IMR-90 (cell line): Measurements from ENCODE around the gene CDKN2C. TPM values are rescaled to one million over a fixed set of nuclear protein-coding genes. Genes with fewer than 3 reads are reported as not detected.

ENCODE experiments used
- ATAC-seq: fragments of 200-7000 bp; cut with Tn5 transposase; 2 replicates; pipeline ENCODE4 v1.9.1; 2020; ENCODE audit warnings: low read depth, mild to moderate bottlenecking, moderate library complexity
- BruUV-seq: library from RNA; stranded (reverse); fragments of 400-500 nt; replicated peaks from 2 replicates; lab custom pipeline; 2021; lab: Mats Ljungman, UMichigan
- CTCF ChIA-PET: fragments of 300-600 bp; formaldehyde crosslinking; extraction: SDS; loops from one replicate; lab custom pipeline; 2021; ENCODE audit warnings: antibody characterized with exemption; lab: Yijun Ruan, JAX
- POLR2A ChIA-PET: fragments of 300-600 bp; sonication (Branson Sonifier 250); formaldehyde crosslinking; loops from one replicate; lab custom pipeline; 2022; ENCODE audit warnings: antibody characterized with exemption; ENCODE audit not compliant: unreplicated experiment; lab: Charles Lee
- DNase-seq: peaks from one replicate; pipeline ENCODE4 v3.0.0; 2013
- H2AFZ ChIP-seq: replicated peaks from 2 replicates; pipeline ENCODE3; 2013; ENCODE audit warnings: low read length, mild to moderate bottlenecking; ENCODE audit not compliant: poor library complexity
- H2AK5ac ChIP-seq: 2 replicates; pipeline ENCODE4 v1.6.1; 2013; ENCODE audit warnings: low read depth, low read length, inconsistent platforms
- H2AK9ac ChIP-seq: replicated peaks from 2 replicates; pipeline ENCODE3; 2013; ENCODE audit warnings: mild to moderate bottlenecking, low read depth, low read length, moderate library complexity; ENCODE audit not compliant: poor library complexity
- H2BK120ac ChIP-seq: 2 replicates; pipeline ENCODE4 v1.6.1; 2013; ENCODE audit warnings: low read depth, low read length, inconsistent platforms
- H2BK15ac ChIP-seq: 3 replicates; pipeline ENCODE4 v1.6.1; 2013; ENCODE audit warnings: low read depth, low read length, inconsistent platforms
- H2BK20ac ChIP-seq: 2 replicates; pipeline ENCODE4 v1.6.1; 2013; ENCODE audit warnings: low read depth, mild to moderate bottlenecking, inconsistent platforms, low read length, moderate library complexity
- H2BK5ac ChIP-seq: 2 replicates; pipeline ENCODE4 v1.6.1; 2013; ENCODE audit warnings: mild to moderate bottlenecking, low read depth, low read length, inconsistent platforms; ENCODE audit not compliant: poor library complexity, severe bottlenecking
- H3K14ac ChIP-seq: replicated peaks from 2 replicates; pipeline ENCODE4 v1.6.1; 2013; ENCODE audit warnings: low read depth, low read length, inconsistent platforms
- H3K18ac ChIP-seq: 2 replicates; pipeline ENCODE4 v1.6.1; 2013; ENCODE audit warnings: low read depth, low read length, control low read depth
- H3K23ac ChIP-seq: 2 replicates; pipeline ENCODE4 v1.6.1; 2013; ENCODE audit warnings: low read depth, low read length, inconsistent platforms
- H3K27ac ChIP-seq: 2 replicates; pipeline ENCODE4 v1.5.1; 2013; ENCODE audit warnings: mild to moderate bottlenecking, control low read depth, low read length; ENCODE audit not compliant: insufficient read depth
- H3K27me3 ChIP-seq: 2 replicates; pipeline ENCODE4 v1.6.1; 2013; ENCODE audit warnings: low read length; ENCODE audit not compliant: control insufficient read depth, insufficient read depth
- H3K36me3 ChIP-seq: 2 replicates; pipeline ENCODE4 v1.6.1; 2013; ENCODE audit warnings: low read length, mixed read lengths; ENCODE audit not compliant: control insufficient read depth, insufficient read depth
- H3K4ac ChIP-seq: 2 replicates; pipeline ENCODE4 v1.6.1; 2013; ENCODE audit warnings: low read depth, low read length, inconsistent platforms
- H3K4me1 ChIP-seq: 2 replicates; pipeline ENCODE4 v1.6.1; 2013; ENCODE audit warnings: low read length, mixed read lengths; ENCODE audit not compliant: control insufficient read depth, insufficient read depth
- H3K4me2 ChIP-seq: 2 replicates; pipeline ENCODE4 v1.6.1; 2013; ENCODE audit warnings: low read depth, mild to moderate bottlenecking, control low read depth, low read length, moderate library complexity
- H3K4me3 ChIP-seq: 2 replicates; pipeline ENCODE4 v1.5.1; 2013; ENCODE audit warnings: low read depth, mild to moderate bottlenecking, control low read depth, low read length, moderate library complexity; ENCODE audit not compliant: insufficient read depth
- H3K56ac ChIP-seq: 2 replicates; pipeline ENCODE4 v1.6.1; 2013; ENCODE audit warnings: low read length, inconsistent platforms; ENCODE audit not compliant: insufficient read depth; ENCODE audit errors: extremely low read depth
- H3K79me1 ChIP-seq, 2 experiments: 2 replicates each; pipeline ENCODE4 v1.6.1; 2013; ENCODE audit warnings: low read length in 2 of 2, inconsistent platforms in 1 of 2, low read depth in 1 of 2
- H3K9ac ChIP-seq: 2 replicates; pipeline ENCODE4 v1.6.1; 2013; ENCODE audit warnings: low read depth, low read length, control low read depth
- H3K9me1 ChIP-seq: 2 replicates; pipeline ENCODE4 v1.6.1; 2013; ENCODE audit warnings: low read length, inconsistent platforms; ENCODE audit not compliant: insufficient read depth
- H3K9me3 ChIP-seq: 2 replicates; pipeline ENCODE4 v1.6.1; 2013; ENCODE audit warnings: low read length; ENCODE audit not compliant: control insufficient read depth, insufficient read depth
- H4K20me1 ChIP-seq: 2 replicates; pipeline ENCODE4 v1.6.1; 2013; ENCODE audit warnings: low read length, inconsistent platforms; ENCODE audit not compliant: insufficient read depth
- H4K5ac ChIP-seq: 2 replicates; pipeline ENCODE4 v1.6.1; 2013; ENCODE audit warnings: mild to moderate bottlenecking, low read depth, low read length, control low read depth
- H4K8ac ChIP-seq, 2 experiments: 2 replicates each; pipeline ENCODE4 v1.6.1; 2013; ENCODE audit warnings: low read depth in 2 of 2, low read length in 2 of 2, control low read depth in 1 of 2, inconsistent platforms in 1 of 2
- H4K91ac ChIP-seq: 2 replicates; pipeline ENCODE4 v1.6.1; 2013; ENCODE audit warnings: low read depth, low read length, inconsistent platforms; ENCODE audit not compliant: insufficient read depth
- BHLHE40 ChIP-seq: fragments of 150-350 bp; IDR thresholded peaks from 2 replicates; pipeline ENCODE4 v1.6.1; 2016; ENCODE audit warnings: mild to moderate bottlenecking, low read depth, low read length
- CEBPB ChIP-seq: IDR thresholded peaks from 2 replicates; pipeline ENCODE4 v1.6.1; 2012; ENCODE audit warnings: low read depth, low read length, improper control_type of control experiment
- CHD1 ChIP-seq: IDR thresholded peaks from 2 replicates; pipeline ENCODE4 v1.6.1; 2012; ENCODE audit warnings: low read depth, low read length, improper control_type of control experiment
- ELK1 ChIP-seq: fragments of 150-350 bp; IDR thresholded peaks from 2 replicates; pipeline ENCODE4 v1.6.1; 2016; ENCODE audit warnings: low read depth, mild to moderate bottlenecking, low read length, moderate library complexity, borderline replicate concordance
- FOS ChIP-seq: fragments of 150-350 bp; IDR thresholded peaks from 2 replicates; pipeline ENCODE4 v1.6.1; 2016; ENCODE audit warnings: low read depth, low read length
- MAFK ChIP-seq: IDR thresholded peaks from 2 replicates; pipeline ENCODE4 v1.6.1; 2012; ENCODE audit warnings: low read depth, low read length, improper control_type of control experiment
- MAZ ChIP-seq: IDR thresholded peaks from 2 replicates; pipeline ENCODE4 v1.6.1; 2012; ENCODE audit warnings: low read depth, mild to moderate bottlenecking, low read length, improper control_type of control experiment, moderate library complexity, borderline replicate concordance
- MXI1 ChIP-seq: IDR thresholded peaks from 2 replicates; pipeline ENCODE4 v1.6.1; 2012; ENCODE audit warnings: low read depth, mild to moderate bottlenecking, low read length, moderate library complexity, borderline replicate concordance
- NFE2L2 ChIP-seq: fragments of 150-350 bp; IDR thresholded peaks from 2 replicates; pipeline ENCODE4 v1.6.1; 2016; ENCODE audit warnings: low read depth, mild to moderate bottlenecking, low read length
- POLR2A ChIP-seq: IDR thresholded peaks from 2 replicates; pipeline ENCODE4 v1.6.1; 2012; ENCODE audit warnings: mild to moderate bottlenecking, low read depth, low read length
- RAD21 ChIP-seq: IDR thresholded peaks from 2 replicates; pipeline ENCODE4 v1.6.1; 2012; ENCODE audit warnings: low read length, improper control_type of control experiment
- RCOR1 ChIP-seq: IDR thresholded peaks from 2 replicates; pipeline ENCODE4 v1.6.1; 2012; ENCODE audit warnings: mild to moderate bottlenecking, low read length, improper control_type of control experiment; ENCODE audit not compliant: insufficient replicate concordance
- RFX5 ChIP-seq: IDR thresholded peaks from 2 replicates; pipeline ENCODE4 v1.8.0; 2012; ENCODE audit warnings: low read depth, mild to moderate bottlenecking, low read length, moderate library complexity
- SMC3 ChIP-seq: fragments of 150-350 bp; IDR thresholded peaks from 2 replicates; pipeline ENCODE4 v1.6.1; 2016; ENCODE audit warnings: low read depth, mild to moderate bottlenecking, antibody characterized with exemption, low read length, moderate library complexity
- USF2 ChIP-seq: fragments of 150-350 bp; IDR thresholded peaks from 2 replicates; pipeline ENCODE4 v1.6.1; 2017; ENCODE audit warnings: mild to moderate bottlenecking, antibody characterized with exemption, low read length, low read depth
- WGBS, 2 experiments: methylation state at CpG; one replicate each; pipeline versions ENCODE4 v1.1.5 to v1.1.7; 2013; ENCODE audit warnings: missing lambda C conversion rate in 2 of 2; ENCODE audit not compliant: insufficient read length in 1 of 2; ENCODE audit errors: extremely low coverage in 2 of 2; 5-methylcytosine and 5-hydroxymethylcytosine counted together
- dilution Hi-C: fragments of 300-500 bp; cut with HindIII; formaldehyde crosslinking; loops from one replicate; pipeline ENCODE4 v1.14.3; 2018; ENCODE audit warnings: low sequenced_read_pairs; ENCODE audit not compliant: unreplicated experiment
- in situ Hi-C: fragments of 300-500 bp; cut with MboI; formaldehyde crosslinking; loops from 3 replicates; pipeline ENCODE4 v1.14.3; 2019; ENCODE audit warnings: low sequenced_read_pairs, inconsistent platforms, mixed read lengths
- intact Hi-C: fragments of 100-400 bp; cut with micrococcal nuclease; formaldehyde crosslinking; loops from 2 replicates; pipeline ENCODE4 v1.10.0; 2022
- polyA plus RNA-seq, 3 experiments: library from polyadenylated mRNA; depleted of rRNA; stranded (reverse); fragments of >200 nt; gene quantifications; 2 replicates each; pipeline ENCODE4 v1.2.3, GENCODE V29; 2012; ENCODE audit warnings: low replicate concordance in 1 of 3
- total RNA-seq: library from RNA; depleted of rRNA; stranded (reverse); fragments of >200 nt; gene quantifications from 2 replicates; pipeline ENCODE4 v1.2.3, GENCODE V29; 2012
- TF ChIP-seq, protein P1 (sequence below): conservative IDR thresholded peaks from 2 replicates; pipeline ENCODE4 v1.5.1; 2012; ENCODE audit warnings: mild to moderate bottlenecking, low read depth, low read length, improper control_type of control experiment

Gene CDKN2C
- total and polyA plus RNA-seq, 2 of the 4 experiments (the other 2 are of a cell fraction), result 14.3 to 15.5 TPM

GRCh38 chr1:50923564-50923963, 46.5 kb upstream of the CDKN2C start:
- no CpG with 5 or more reads among the region's 1 CpG for WGBS, 2 experiments
- dilution Hi-C loops, result no loop called here
- CTCF ChIA-PET, result no interaction called here

More at GRCh38 chr1:50923564-50923963, 46.5 kb upstream of the CDKN2C start:
- Histone ChIP-seq H2BK15ac (no peak overlapping the region), H3K4me2 (no peak overlapping the region), H2BK20ac (no peak overlapping the region), H3K27ac (no peak overlapping the region), H2BK5ac (no peak overlapping the region), H2AFZ (no peak overlapping the region), H3K9me3 (peaks cover 2% of the 10 kb centered on the region; the same call in 1 of the 2 replicates), H3K79me1 (peaks cover 16 to 31% of the 10 kb centered on the region in 2 experiments), H3K4me1 (no peaks in the 10 kb centered on the region), H2BK120ac (no peak overlapping the region), H3K9me1 (no peaks in the 10 kb centered on the region; the same call in 1 of the 2 replicates), H3K36me3 (no peaks in the 10 kb centered on the region), H3K9ac (no peak overlapping the region), H3K56ac (no peak overlapping the region), H3K14ac (no peak overlapping the region), H3K27me3 (no peaks in the 10 kb centered on the region), H3K23ac (no peak overlapping the region), H4K91ac (no peak overlapping the region), H4K5ac (no peak overlapping the region), H2AK9ac (no peak overlapping the region), H2AK5ac (no peak overlapping the region), H4K8ac (no peak overlapping the region), H3K18ac (no peak overlapping the region), H4K20me1 (peaks cover 3% of the 10 kb centered on the region), H3K4me3 (no peak overlapping the region), H3K4ac (no peak overlapping the region)
- POLR2A ChIA-PET, result no interaction called here
- no TSS peak for BruUV-seq
- DNase-seq, result no peak
- TF ChIP-seq RCOR1 (no peak), USF2 (no peak), NFE2L2 (no peak), RAD21 (no peak), FOS (no peak), BHLHE40 (no peak), CHD1 (no peak), CEBPB (no peak), MXI1 (no peak), SMC3 (no peak), MAZ (no peak), RFX5 (no peak), POLR2A (no peak), MAFK (no peak), ELK1 (no peak)
- TF ChIP-seq, protein P1, sequence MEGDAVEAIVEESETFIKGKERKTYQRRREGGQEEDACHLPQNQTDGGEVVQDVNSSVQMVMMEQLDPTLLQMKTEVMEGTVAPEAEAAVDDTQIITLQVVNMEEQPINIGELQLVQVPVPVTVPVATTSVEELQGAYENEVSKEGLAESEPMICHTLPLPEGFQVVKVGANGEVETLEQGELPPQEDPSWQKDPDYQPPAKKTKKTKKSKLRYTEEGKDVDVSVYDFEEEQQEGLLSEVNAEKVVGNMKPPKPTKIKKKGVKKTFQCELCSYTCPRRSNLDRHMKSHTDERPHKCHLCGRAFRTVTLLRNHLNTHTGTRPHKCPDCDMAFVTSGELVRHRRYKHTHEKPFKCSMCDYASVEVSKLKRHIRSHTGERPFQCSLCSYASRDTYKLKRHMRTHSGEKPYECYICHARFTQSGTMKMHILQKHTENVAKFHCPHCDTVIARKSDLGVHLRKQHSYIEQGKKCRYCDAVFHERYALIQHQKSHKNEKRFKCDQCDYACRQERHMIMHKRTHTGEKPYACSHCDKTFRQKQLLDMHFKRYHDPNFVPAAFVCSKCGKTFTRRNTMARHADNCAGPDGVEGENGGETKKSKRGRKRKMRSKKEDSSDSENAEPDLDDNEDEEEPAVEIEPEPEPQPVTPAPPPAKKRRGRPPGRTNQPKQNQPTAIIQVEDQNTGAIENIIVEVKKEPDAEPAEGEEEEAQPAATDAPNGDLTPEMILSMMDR, result no peak
- in situ Hi-C loops, result loop anchor here (10.0 kb wide), 2 partner anchors 271 to 371 kb away; no protein-coding TSS in a partner anchor
- no peak for ATAC-seq
- intact Hi-C loops, result no loop called here
